GM23338 (cell line): ENCODE results near the gene GATM. TPM values are rescaled to one million over a fixed set of nuclear protein-coding genes. Genes with fewer than 3 reads are reported as not detected.

ENCODE experiments used
- ATAC-seq: fragments of 200-7000 bp; cut with Tn5 transposase; 3 replicates; pipeline ENCODE4 v1.9.1; 2020
- DNase-seq: peaks from one replicate; pipeline ENCODE4 v3.0.0-alpha.2; 2015; ENCODE audit warnings: low spot score
- H2AFZ ChIP-seq: fragments of 200-600 bp; sonication (generic); 2 replicates; pipeline ENCODE4 v1.8.0; 2016; ENCODE audit warnings: antibody characterized with exemption, mild to moderate bottlenecking, moderate library complexity
- H3F3A ChIP-seq: fragments of 200-600 bp; sonication (generic); replicated peaks from 2 replicates; pipeline ENCODE4 v1.8.0; 2017; ENCODE audit warnings: antibody characterized with exemption, mixed run types, low read depth
- H3K27ac ChIP-seq: fragments of 200-600 bp; sonication (generic); 2 replicates; pipeline ENCODE4 v1.6.1; 2016; ENCODE audit warnings: low read depth
- H3K27me3 ChIP-seq: fragments of 200-600 bp; sonication (generic); 2 replicates; pipeline ENCODE4 v1.8.0; 2016; ENCODE audit warnings: mild to moderate bottlenecking, mixed run types, moderate library complexity; ENCODE audit not compliant: insufficient read depth
- H3K36me3 ChIP-seq: fragments of 200-600 bp; sonication (generic); 2 replicates; pipeline ENCODE4 v1.8.0; 2016; ENCODE audit warnings: mild to moderate bottlenecking; ENCODE audit not compliant: insufficient read depth
- H3K4me1 ChIP-seq: fragments of 200-600 bp; sonication (generic); 2 replicates; pipeline ENCODE4 v1.8.0; 2016; ENCODE audit warnings: mild to moderate bottlenecking, moderate library complexity; ENCODE audit not compliant: insufficient read depth
- H3K4me2 ChIP-seq: fragments of 200-600 bp; sonication (generic); 2 replicates; pipeline ENCODE4 v1.7.1; 2017; ENCODE audit warnings: mixed run types
- H3K4me3 ChIP-seq: fragments of 200-600 bp; sonication (generic); 2 replicates; pipeline ENCODE4 v1.6.1; 2016; ENCODE audit warnings: mixed run types
- H3K79me2 ChIP-seq: fragments of 200-600 bp; sonication (generic); replicated peaks from 2 replicates; pipeline ENCODE4 v1.8.0; 2017; ENCODE audit warnings: mild to moderate bottlenecking; ENCODE audit not compliant: insufficient read depth
- H3K9me2 ChIP-seq: fragments of 200-600 bp; sonication (generic); 2 replicates; pipeline ENCODE4 v1.8.0; 2017; ENCODE audit not compliant: insufficient read depth
- H4K20me1 ChIP-seq: fragments of 200-600 bp; sonication (generic); replicated peaks from 2 replicates; pipeline ENCODE4 v1.8.0; 2017; ENCODE audit warnings: mild to moderate bottlenecking; ENCODE audit not compliant: insufficient read depth
- H3K27ac Mint-ChIP-seq: 2 replicates; pipeline ENCODE4 v1.8.0; 2020; ENCODE audit warnings: inconsistent platforms, mild to moderate bottlenecking, moderate library complexity, mixed read lengths
- H3K27me3 Mint-ChIP-seq: 3 replicates; pipeline ENCODE4 v1.8.0; 2022; ENCODE audit warnings: low read depth, mild to moderate bottlenecking, moderate library complexity, mixed read lengths, inconsistent platforms; ENCODE audit not compliant: insufficient read depth, poor library complexity
- H3K36me3 Mint-ChIP-seq: 3 replicates; pipeline ENCODE4 v1.8.0; 2021; ENCODE audit warnings: low read depth, mild to moderate bottlenecking, inconsistent platforms, moderate library complexity, mixed read lengths
- H3K4me1 Mint-ChIP-seq: 3 replicates; pipeline ENCODE4 v1.8.0; 2020; ENCODE audit warnings: mild to moderate bottlenecking, inconsistent platforms, mixed read lengths
- H3K4me3 Mint-ChIP-seq: 3 replicates; pipeline ENCODE4 v1.8.0; 2021; ENCODE audit warnings: moderate library complexity, mild to moderate bottlenecking, inconsistent platforms, mixed read lengths
- H3K9me3 Mint-ChIP-seq: 3 replicates; pipeline ENCODE4 v1.8.0; 2020; ENCODE audit warnings: moderate library complexity, mild to moderate bottlenecking, inconsistent platforms, mixed read lengths
- CTCF ChIP-seq, 2 experiments: fragments of 200-600 bp in 1 of 2; sonication (generic) in 1 of 2; conservative IDR thresholded peaks; 2 replicates each; pipeline versions ENCODE4 v1.5.1 to v1.6.1; 2016 to 2017; ENCODE audit warnings: antibody characterized with exemption in 2 of 2, low read depth in 2 of 2, mild to moderate bottlenecking in 2 of 2, moderate library complexity in 1 of 2
- ETS1 ChIP-seq: IDR thresholded peaks from 2 replicates; pipeline ENCODE4 v1.6.1; 2016; ENCODE audit warnings: antibody characterized with exemption
- EZH2 ChIP-seq: fragments of 200-600 bp; sonication (generic); IDR thresholded peaks from one replicate; pipeline ENCODE4 v1.8.0; 2017; ENCODE audit warnings: antibody characterized with exemption, mild to moderate bottlenecking, low read depth; ENCODE audit not compliant: unreplicated experiment
- NANOG ChIP-seq: IDR thresholded peaks from 2 replicates; pipeline ENCODE4 v1.6.1; 2016; ENCODE audit warnings: antibody characterized with exemption, borderline replicate concordance
- POLR2AphosphoS5 ChIP-seq: IDR thresholded peaks from 2 replicates; pipeline ENCODE4 v1.6.1; 2016; ENCODE audit warnings: antibody characterized with exemption, low read depth
- polyA plus RNA-seq: library from polyadenylated mRNA; unstranded; fragments of >200 nt; fragmentation: Nextera tagmentation; extraction: Ambion mirVana; gene quantifications from 2 replicates; pipeline ENCODE4 v1.2.1, GENCODE V29; 2016
- total RNA-seq: library from RNA; depleted of rRNA; stranded (reverse); fragments of >200 nt; shearing (Covaris generic); gene quantifications from 2 replicates; pipeline ENCODE4 v1.2.3, GENCODE V29; 2014

The GATM gene
- total and polyA plus RNA-seq, 2 experiments from 2014 or later: 8.5 to 17.5 TPM

GRCh38 chr15:45394681-45395080 is 16.3 kb upstream of the GATM start:
- H3K79me2 ChIP-seq: no peaks in the 10 kb centered on the region
- Mint-ChIP-seq H3K4me3 (no peak overlapping the region), H3K27ac (no peak overlapping the region), H3K27me3 (no peaks in the 10 kb centered on the region), H3K4me1 (no peaks in the 10 kb centered on the region), H3K36me3 (no peaks in the 10 kb centered on the region), H3K9me3 (no peaks in the 10 kb centered on the region)
- no peak for TF ChIP-seq ETS1
- TF ChIP-seq POLR2AphosphoS5: no peak
- no peak for TF ChIP-seq EZH2
- no peak for TF ChIP-seq NANOG
- H3K4me2 ChIP-seq: no peak overlapping the region
- no peaks in the 10 kb centered on the region for H3F3A ChIP-seq
- H2AFZ ChIP-seq: no peak overlapping the region
- no peak for ATAC-seq
- no peaks in the 10 kb centered on the region for H4K20me1 ChIP-seq
- H3K4me3 ChIP-seq: no peak overlapping the region
- no peaks in the 10 kb centered on the region for H3K36me3 ChIP-seq
- 0 out of 2 replicates have a peak, but pooled peaks cover 5% of the 10 kb centered on the region for H3K27me3 ChIP-seq
- no peak for DNase-seq
- no peaks in the 10 kb centered on the region for H3K4me1 ChIP-seq
- H3K27ac ChIP-seq: no peak overlapping the region
- no peaks in the 10 kb centered on the region for H3K9me2 ChIP-seq

GRCh38 chr15:45393851-45394250 is 15.5 kb upstream of the GATM start:
- TF ChIP-seq CTCF (conservative IDR thresholded peaks at IDR 0.05; ENCODE audit: low read depth in 2 of 2): peak; percentile 26 to 30; a peak in 2 of 4 replicates
- no peak for TF ChIP-seq ETS1
- no peaks in the 10 kb centered on the region for H3K79me2 ChIP-seq
- H3K9me3 Mint-ChIP-seq: no peaks in the 10 kb centered on the region
- DNase-seq (peak; percentile 47), ATAC-seq (peak; percentile 81)
- H3K4me1 Mint-ChIP-seq: no peaks in the 10 kb centered on the region
- H3K4me2 ChIP-seq: no peak overlapping the region
- H3K36me3 ChIP-seq: no peaks in the 10 kb centered on the region
- no peak overlapping the region for H3K27ac Mint-ChIP-seq
- no peaks in the 10 kb centered on the region for H3K4me1 ChIP-seq
- H3K27me3 ChIP-seq: peaks cover 10% of the 10 kb centered on the region
- H3K4me3 ChIP-seq: no peak overlapping the region
- no peaks in the 10 kb centered on the region for H4K20me1 ChIP-seq
- H3K9me2 ChIP-seq: no peaks in the 10 kb centered on the region
- H3F3A ChIP-seq: no peaks in the 10 kb centered on the region
- no peaks in the 10 kb centered on the region for H3K36me3 Mint-ChIP-seq
- no peaks in the 10 kb centered on the region for H3K27me3 Mint-ChIP-seq
- H3K27ac ChIP-seq: no peak overlapping the region
- H3K4me3 Mint-ChIP-seq: no peak overlapping the region
- H2AFZ ChIP-seq: no peak overlapping the region

GRCh38 chr15:45392584-45392855 is 14.2 kb upstream of the GATM start:
- no peak for TF ChIP-seq NANOG
- H3K27me3 Mint-ChIP-seq: no peaks in the 10 kb centered on the region

More at GRCh38 chr15:45392584-45392855, 14.2 kb upstream of the GATM start:
- Mint-ChIP-seq H3K27ac (no peak overlapping the region), H3K9me3 (no peaks in the 10 kb centered on the region), H3K4me3 (no peak overlapping the region), H3K36me3 (no peaks in the 10 kb centered on the region), H3K4me1 (no peaks in the 10 kb centered on the region)
- no peak for ATAC-seq
- Histone ChIP-seq H4K20me1 (no peaks in the 10 kb centered on the region), H2AFZ (no peak overlapping the region), H3K4me1 (no peaks in the 10 kb centered on the region), H3K79me2 (no peaks in the 10 kb centered on the region), H3K27ac (no peak overlapping the region), H3K4me3 (no peak overlapping the region), H3F3A (no peaks in the 10 kb centered on the region), H3K9me2 (no peaks in the 10 kb centered on the region), H3K27me3 (peaks cover 15% of the 10 kb centered on the region), H3K36me3 (no peaks in the 10 kb centered on the region), H3K4me2 (no peak overlapping the region)
- no peak for DNase-seq
